Large intestine (tissue), 3 donors: Measurements from ENCODE around the gene CNNM3. TPM values are rescaled to one million over a fixed set of nuclear protein-coding genes. Genes with fewer than 3 reads are reported as not detected.

Experiments used
- DNase-seq, 2 donors: peaks; one replicate each; pipeline versions ENCODE4 v3.0.0 to v3.0.0-alpha.2; 2013
- H3K27ac ChIP-seq: one replicate; pipeline ENCODE4 v1.5.1; 2013; ENCODE audit warnings: low read length
- H3K27me3 ChIP-seq: 2 replicates; pipeline ENCODE4 v1.6.1; 2013; ENCODE audit warnings: low read length; ENCODE audit not compliant: control insufficient read depth, insufficient read depth
- H3K36me3 ChIP-seq: 2 replicates; pipeline ENCODE4 v1.6.1; 2013; ENCODE audit warnings: low read length; ENCODE audit not compliant: control insufficient read depth, insufficient read depth
- H3K4me1 ChIP-seq: one replicate; pipeline ENCODE4 v1.6.1; 2013; ENCODE audit warnings: low read length; ENCODE audit not compliant: control insufficient read depth, insufficient read depth
- H3K4me3 ChIP-seq: one replicate; pipeline ENCODE4 v1.5.1; 2013; ENCODE audit warnings: low read length
- H3K9me3 ChIP-seq: one replicate; pipeline ENCODE4 v1.6.1; 2013; ENCODE audit warnings: mild to moderate bottlenecking, low read depth, low read length, moderate library complexity; ENCODE audit not compliant: control insufficient read depth
- WGBS: methylation state at CpG from one replicate; pipeline ENCODE4 v1.1.5; 2013; ENCODE audit warnings: low lambda C conversion rate; ENCODE audit not compliant: insufficient coverage; 5-methylcytosine and 5-hydroxymethylcytosine counted together
- polyA plus RNA-seq: library from polyadenylated mRNA; unstranded; fragments of 120-200 nt; gene quantifications from one replicate; pipeline ENCODE4 v1.2.1, GENCODE V29; 2013

Gene CNNM3
- polyA plus RNA-seq, 1 donor, result 35.0 TPM

- Histone ChIP-seq H3K36me3 (peaks cover 11% of the 10 kb centered on the region), H3K27me3 (no peaks in the 10 kb centered on the region), H3K4me3 (peak overlapping the region; percentile 56), H3K4me1 (peaks cover 62% of the 10 kb centered on the region), H3K27ac (no peak overlapping the region), H3K9me3 (no peaks in the 10 kb centered on the region)
- WGBS, result no CpG with 5 or more reads among the region's 8 CpGs
- DNase-seq, result no peak
These were observed 1.8 kb downstream of the CNNM3 start for GRCh38 chr2:96817882-96818281.

- peak; percentile 92 to 95 for DNase-seq
- H3K27me3 ChIP-seq, result no peaks in the 10 kb centered on the region
- no CpG with 5 or more reads among the region's 10 CpGs for WGBS
- no peaks in the 10 kb centered on the region for H3K9me3 ChIP-seq
- H3K27ac ChIP-seq, result peak overlapping the region; percentile 47
- H3K36me3 ChIP-seq, result peaks cover 19% of the 10 kb centered on the region
- peak overlapping the region; percentile 25 for H3K4me3 ChIP-seq
- H3K4me1 ChIP-seq, result peaks cover 58% of the 10 kb centered on the region
These were observed 3.2 kb downstream of the CNNM3 start for GRCh38 chr2:96819128-96819875.

GRCh38 chr2:96819876-96820511, 3.9 kb downstream of the CNNM3 start:
- peaks cover 58% of the 10 kb centered on the region for H3K4me1 ChIP-seq

GRCh38 chr2:96821113-96821675, 5.1 kb downstream of the CNNM3 start:
- H3K4me1 ChIP-seq, result peaks cover 54% of the 10 kb centered on the region
- H3K9me3 ChIP-seq, result no peaks in the 10 kb centered on the region
- peaks cover 37% of the 10 kb centered on the region for H3K36me3 ChIP-seq
- WGBS, result 18% methylated on average over 3 of the region's 11 CpGs
- no peaks in the 10 kb centered on the region for H3K27me3 ChIP-seq
- no peak overlapping the region for H3K4me3 ChIP-seq
- H3K27ac ChIP-seq, result peak overlapping the region; percentile 15
- DNase-seq, result peak; percentile 51 to 76

More at GRCh38 chr2:96819876-96820511, 3.9 kb downstream of the CNNM3 start:
- Histone ChIP-seq H3K27ac (peak overlapping the region; percentile 47), H3K36me3 (peaks cover 25% of the 10 kb centered on the region), H3K4me3 (no peak overlapping the region), H3K27me3 (no peaks in the 10 kb centered on the region), H3K9me3 (no peaks in the 10 kb centered on the region)
- 90% methylated on average over 2 of the region's 12 CpGs for whole genome bisulfite sequencing
- no peak for DNase-seq

- WGBS, result no CpG with 5 or more reads among the region's 4 CpGs
- Histone ChIP-seq H3K4me3 (no peak overlapping the region), H3K9me3 (no peaks in the 10 kb centered on the region), H3K27me3 (no peaks in the 10 kb centered on the region), H3K27ac (no peak overlapping the region), H3K4me1 (peaks cover 46% of the 10 kb centered on the region), H3K36me3 (peaks cover 50% of the 10 kb centered on the region)
- DNase-seq, result no peak
These were observed 6.7 kb downstream of the CNNM3 start for GRCh38 chr2:96822786-96823185.

GRCh38 chr2:96823198-96823597, 7.1 kb downstream of the CNNM3 start:
- no peak overlapping the region for H3K4me3 ChIP-seq
- no peaks in the 10 kb centered on the region for H3K9me3 ChIP-seq
- no peak overlapping the region for H3K27ac ChIP-seq
- DNase-seq, result no peak
- H3K36me3 ChIP-seq, result peaks cover 54% of the 10 kb centered on the region
- H3K27me3 ChIP-seq, result no peaks in the 10 kb centered on the region
- peaks cover 44% of the 10 kb centered on the region for H3K4me1 ChIP-seq
- WGBS, result no CpG with 5 or more reads among the region's 11 CpGs

GRCh38 chr2:96824079-96824870, 8.2 kb downstream of the CNNM3 start:
- no peaks in the 10 kb centered on the region for H3K27me3 ChIP-seq
- WGBS, result no CpG with 5 or more reads among the region's 6 CpGs
- H3K9me3 ChIP-seq, result no peaks in the 10 kb centered on the region
- peaks cover 61% of the 10 kb centered on the region for H3K36me3 ChIP-seq
- no peak overlapping the region for H3K4me3 ChIP-seq
- DNase-seq, result peak in 1 of 2 donors; percentile 52
- no peak overlapping the region for H3K27ac ChIP-seq
- peaks cover 35% of the 10 kb centered on the region for H3K4me1 ChIP-seq

- Histone ChIP-seq H3K27me3 (no peaks in the 10 kb centered on the region), H3K4me1 (peaks cover 27% of the 10 kb centered on the region), H3K9me3 (no peaks in the 10 kb centered on the region), H3K4me3 (no peak overlapping the region), H3K27ac (no peak overlapping the region), H3K36me3 (peaks cover 69% of the 10 kb centered on the region)
- 100% methylated on average over 1 of the region's 14 CpGs for WGBS
- DNase-seq, result no peak
These were observed 9.0 kb downstream of the CNNM3 start for GRCh38 chr2:96825057-96825456.

- no CpG with 5 or more reads among the region's 22 CpGs for WGBS
- no peak for DNase-seq
- H3K9me3 ChIP-seq, result no peaks in the 10 kb centered on the region
- no peaks in the 10 kb centered on the region for H3K27me3 ChIP-seq
- no peak overlapping the region for H3K27ac ChIP-seq
- H3K4me3 ChIP-seq, result no peak overlapping the region
- peaks cover 14% of the 10 kb centered on the region for H3K4me1 ChIP-seq
- peaks cover 85% of the 10 kb centered on the region for H3K36me3 ChIP-seq
These were observed 10.6 kb downstream of the CNNM3 start for GRCh38 chr2:96826546-96827278.
